IMR-90 (cell line): ENCODE measurements around the gene ZBTB8B.

Experiments used
- CEBPB ChIP-seq: IDR thresholded peaks from 2 replicates; pipeline ENCODE4 v1.6.1; 2012; ENCODE audit warnings: low read depth, low read length, improper control_type of control experiment
- TF ChIP-seq, protein P1 (sequence below): conservative IDR thresholded peaks from 2 replicates; pipeline ENCODE4 v1.5.1; 2012; ENCODE audit warnings: mild to moderate bottlenecking, low read depth, low read length, improper control_type of control experiment

DNA sequence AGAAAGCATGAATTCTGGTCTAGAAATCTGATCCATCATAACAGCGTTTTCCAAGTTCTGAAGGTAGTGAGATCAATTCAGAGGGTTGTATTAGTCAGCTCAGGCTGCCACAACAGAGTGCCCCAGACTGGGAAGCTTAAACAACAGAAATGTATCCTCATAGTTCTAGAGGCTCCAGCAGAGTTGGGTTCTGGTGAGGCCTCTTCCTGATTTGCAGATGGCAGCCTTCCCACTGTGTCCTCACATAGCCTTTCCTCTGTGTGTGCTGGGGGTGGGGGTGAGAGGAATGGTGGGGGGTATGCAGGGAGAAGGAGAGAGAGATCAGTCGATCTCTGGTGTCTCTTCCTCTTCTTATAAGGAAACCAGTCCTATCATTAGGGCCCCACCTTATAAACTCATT lies 15.1 kb downstream of the ZBTB8B start:
- TF ChIP-seq CEBPB, result no peak
- TF ChIP-seq, protein P1, sequence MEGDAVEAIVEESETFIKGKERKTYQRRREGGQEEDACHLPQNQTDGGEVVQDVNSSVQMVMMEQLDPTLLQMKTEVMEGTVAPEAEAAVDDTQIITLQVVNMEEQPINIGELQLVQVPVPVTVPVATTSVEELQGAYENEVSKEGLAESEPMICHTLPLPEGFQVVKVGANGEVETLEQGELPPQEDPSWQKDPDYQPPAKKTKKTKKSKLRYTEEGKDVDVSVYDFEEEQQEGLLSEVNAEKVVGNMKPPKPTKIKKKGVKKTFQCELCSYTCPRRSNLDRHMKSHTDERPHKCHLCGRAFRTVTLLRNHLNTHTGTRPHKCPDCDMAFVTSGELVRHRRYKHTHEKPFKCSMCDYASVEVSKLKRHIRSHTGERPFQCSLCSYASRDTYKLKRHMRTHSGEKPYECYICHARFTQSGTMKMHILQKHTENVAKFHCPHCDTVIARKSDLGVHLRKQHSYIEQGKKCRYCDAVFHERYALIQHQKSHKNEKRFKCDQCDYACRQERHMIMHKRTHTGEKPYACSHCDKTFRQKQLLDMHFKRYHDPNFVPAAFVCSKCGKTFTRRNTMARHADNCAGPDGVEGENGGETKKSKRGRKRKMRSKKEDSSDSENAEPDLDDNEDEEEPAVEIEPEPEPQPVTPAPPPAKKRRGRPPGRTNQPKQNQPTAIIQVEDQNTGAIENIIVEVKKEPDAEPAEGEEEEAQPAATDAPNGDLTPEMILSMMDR, result no peak
